HEK293T (cell line): ENCODE data around the gene TP53I11.

Experiments used
- BHLHE40 ChIP-seq: fragments of 450-650 bp; IDR thresholded peaks from 2 replicates; pipeline ENCODE4 v1.6.1; 2016; ENCODE audit warnings: mild to moderate bottlenecking, moderate library complexity, borderline replicate concordance
- FOXA1 ChIP-seq: fragments of 450-650 bp; IDR thresholded peaks from 2 replicates; pipeline ENCODE4 v1.6.1; 2016; ENCODE audit warnings: mild to moderate bottlenecking
- FOXM1 ChIP-seq: fragments of 450-650 bp; IDR thresholded peaks from 2 replicates; pipeline ENCODE4 v1.6.1; 2017; ENCODE audit warnings: mild to moderate bottlenecking, borderline replicate concordance
- L3MBTL2 ChIP-seq: fragments of 450-650 bp; conservative IDR thresholded peaks from 2 replicates; pipeline ENCODE4 v1.6.1; 2016; ENCODE audit warnings: mild to moderate bottlenecking
- SP1 ChIP-seq: fragments of 450-650 bp; IDR thresholded peaks from 2 replicates; pipeline ENCODE4 v1.6.1; 2017

- TF ChIP-seq FOXA1, result no peak
- TF ChIP-seq FOXM1, result no peak
- no peak for TF ChIP-seq SP1
- no peak for TF ChIP-seq L3MBTL2
- TF ChIP-seq BHLHE40, result no peak
Observed at GRCh38 chr11:44968510-44968909, 17.8 kb upstream of the TP53I11 start.
